Type B pancreatic cell (in vitro differentiated cells): ENCODE measurements around the gene BCAN. TPM values are rescaled to one million over a fixed set of nuclear protein-coding genes. Genes with fewer than 3 reads are reported as not detected.
"Not testable (repeated sequence)": the region's sequence is repeated elsewhere in the genome, so short reads cannot be mapped to it uniquely, and the experiment has no call there.

ENCODE experiments used
- DNase-seq: peaks from one replicate; pipeline ENCODE4 v3.0.0; 2021; ENCODE audit warnings: mixed read lengths; ENCODE audit not compliant: unreplicated experiment; ENCODE audit errors: extremely low spot score
- H3K27ac Mint-ChIP-seq: 2 replicates; pipeline ENCODE4 v1.8.0; 2021; ENCODE audit warnings: mild to moderate bottlenecking, mixed read lengths
- H3K27me3 Mint-ChIP-seq: 2 replicates; pipeline ENCODE4 v1.8.0; 2021; ENCODE audit warnings: mixed read lengths
- H3K36me3 Mint-ChIP-seq: 2 replicates; pipeline ENCODE4 v1.8.0; 2021; ENCODE audit warnings: mixed read lengths
- H3K4me1 Mint-ChIP-seq: one replicate; pipeline ENCODE4 v1.8.0; 2021; ENCODE audit warnings: mixed read lengths; ENCODE audit not compliant: unreplicated experiment
- H3K4me3 Mint-ChIP-seq: 2 replicates; pipeline ENCODE4 v1.8.0; 2021; ENCODE audit warnings: mild to moderate bottlenecking, mixed read lengths
- H3K9me3 Mint-ChIP-seq: 2 replicates; pipeline ENCODE4 v1.8.0; 2021; ENCODE audit warnings: mixed read lengths
- CTCF ChIP-seq: fragments of 200-600 bp; sonication (generic); conservative IDR thresholded peaks from 2 replicates; pipeline ENCODE4 v1.5.0; 2021; ENCODE audit warnings: antibody characterized with exemption, mild to moderate bottlenecking
- total RNA-seq: library from RNA; stranded (reverse); gene quantifications from 2 replicates; pipeline ENCODE4 v1.2.1, GENCODE V29; 2021; ENCODE audit warnings: low replicate concordance

The BCAN gene
- total RNA-seq, 1 donor from 2014 or later: 12.6 TPM

- no peaks in the 10 kb centered on the region for H3K36me3 Mint-ChIP-seq
- H3K4me3 Mint-ChIP-seq: peak overlapping the region; percentile 86
- H3K4me1 Mint-ChIP-seq: peaks cover 8% of the 10 kb centered on the region
- peaks cover 79% of the 10 kb centered on the region for H3K27me3 Mint-ChIP-seq
- H3K9me3 Mint-ChIP-seq: no peaks in the 10 kb centered on the region
- no peak for DNase-seq
- peak; percentile 88 for TF ChIP-seq CTCF
- H3K27ac Mint-ChIP-seq: no peak overlapping the region
These were observed 16.4 kb upstream of the BCAN start for GRCh38 chr1:156625436-156626078.

GRCh38 chr1:156626079-156626438 is 15.9 kb upstream of the BCAN start:
- H3K4me3 Mint-ChIP-seq: peak overlapping the region; percentile 86
- H3K4me1 Mint-ChIP-seq: peaks cover 8% of the 10 kb centered on the region
- no peak overlapping the region for H3K27ac Mint-ChIP-seq
- no peaks in the 10 kb centered on the region for H3K9me3 Mint-ChIP-seq
- H3K27me3 Mint-ChIP-seq: peaks cover 80% of the 10 kb centered on the region
- no peak for DNase-seq
- H3K36me3 Mint-ChIP-seq: no peaks in the 10 kb centered on the region
- TF ChIP-seq CTCF: peak; percentile 31

DNA sequence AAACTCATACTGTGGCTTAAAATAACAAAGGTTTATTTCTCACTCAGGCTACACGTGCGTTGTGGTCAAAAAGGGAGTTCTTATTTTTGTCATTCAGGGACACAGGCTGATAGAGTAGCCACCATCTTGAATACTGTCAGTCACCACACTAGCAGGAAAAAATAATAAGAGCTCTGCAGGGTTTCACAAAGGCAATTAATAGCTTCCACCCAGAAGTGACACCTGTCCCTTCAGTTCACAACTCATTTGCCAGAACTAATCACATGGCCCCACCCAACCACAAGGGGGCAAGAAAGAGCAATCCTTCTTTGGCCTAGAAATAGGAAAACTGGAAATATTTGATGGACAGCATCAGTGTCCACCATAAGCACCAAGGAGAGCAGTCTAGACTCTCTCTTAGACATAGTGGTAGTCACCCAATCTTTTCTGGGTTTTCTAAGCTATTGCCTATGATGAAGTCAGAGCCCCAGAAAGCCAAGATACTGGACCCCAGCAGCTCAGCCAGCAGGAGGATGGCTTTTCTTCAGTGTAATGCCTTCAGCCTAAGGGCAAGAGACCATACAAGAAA is 14.5 kb upstream of the BCAN start:
- Mint-ChIP-seq H3K4me1 (peaks cover 8% of the 10 kb centered on the region), H3K27me3 (peaks cover 79% of the 10 kb centered on the region), H3K27ac (no peak overlapping the region), H3K9me3 (no peaks in the 10 kb centered on the region), H3K4me3 (no peak overlapping the region), H3K36me3 (no peaks in the 10 kb centered on the region)
- DNase-seq: no peak
- peak; percentile 80 for TF ChIP-seq CTCF

DNA sequence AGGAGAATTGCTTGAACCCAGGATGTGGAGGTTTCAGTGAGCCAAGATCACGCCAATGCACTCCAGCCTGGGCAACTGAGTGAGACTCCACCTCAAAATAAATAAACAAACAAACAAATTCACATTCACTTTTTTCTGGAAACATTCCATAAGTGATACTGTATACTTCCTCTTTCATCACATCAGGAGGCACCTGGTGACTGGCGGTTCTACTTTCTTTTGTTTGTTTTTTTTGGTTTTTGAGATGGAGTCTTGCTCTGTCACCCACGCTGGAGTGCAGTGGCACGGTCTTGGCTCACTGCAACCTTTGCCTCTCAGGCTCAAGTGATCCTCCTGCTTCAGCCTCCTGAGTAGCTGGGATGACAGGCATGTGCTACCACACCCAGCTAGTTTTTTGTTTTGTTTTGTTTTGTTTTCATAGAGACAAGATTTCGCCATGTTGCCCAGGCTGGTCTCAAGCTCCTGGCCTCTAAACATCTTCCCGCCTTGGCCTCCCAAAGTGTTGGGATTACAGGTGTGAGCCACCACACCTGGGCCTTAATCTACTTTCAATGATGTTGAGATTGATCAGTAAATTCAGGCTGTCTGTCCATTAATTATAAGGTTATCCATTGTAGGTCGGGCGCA is 12.0 kb upstream of the BCAN start:
- Mint-ChIP-seq H3K4me1 (peaks cover 8% of the 10 kb centered on the region), H3K27ac (no peak overlapping the region), H3K4me3 (no peak overlapping the region), H3K9me3 (no peaks in the 10 kb centered on the region), H3K36me3 (no peaks in the 10 kb centered on the region), H3K27me3 (peaks cover 88% of the 10 kb centered on the region)
- no peak for DNase-seq
- no peak for TF ChIP-seq CTCF

GRCh38 chr1:156631152-156631551 is 10.8 kb upstream of the BCAN start:
- H3K36me3 Mint-ChIP-seq: not testable (repeated sequence)

GRCh38 chr1:156632355-156632754 is 9.6 kb upstream of the BCAN start:
- Mint-ChIP-seq H3K27me3 (peaks cover 85% of the 10 kb centered on the region), H3K36me3 (no peaks in the 10 kb centered on the region), H3K4me1 (no peaks in the 10 kb centered on the region), H3K9me3 (no peaks in the 10 kb centered on the region), H3K4me3 (no peak overlapping the region), H3K27ac (no peak overlapping the region)
- no peak for DNase-seq
- no peak for TF ChIP-seq CTCF

More at GRCh38 chr1:156631152-156631551, 10.8 kb upstream of the BCAN start:
- peaks cover 87% of the 10 kb centered on the region for H3K27me3 Mint-ChIP-seq
- H3K4me3 Mint-ChIP-seq, H3K27ac Mint-ChIP-seq, DNase-seq, H3K4me1 Mint-ChIP-seq, H3K9me3 Mint-ChIP-seq: not testable (repeated sequence)
